Lung microvascular endothelial cell (primary cell): Measurements from ENCODE around the gene SLBP. TPM values are rescaled to one million over a fixed set of nuclear protein-coding genes. Genes with fewer than 3 reads are reported as not detected.
A peak's percentile ranks its signal among the peaks of the same experiment; 100 is the strongest.
"Not testable (repeated sequence)": the region's sequence is repeated elsewhere in the genome, so short reads cannot be mapped to it uniquely, and the experiment has no call there.

Experiments
- DNase-seq, 2 donors: peaks; one replicate each; pipeline versions ENCODE4 v3.0.0 to v3.0.0-alpha.2; 2010; ENCODE audit warnings: low read depth in 2 of 2
- total RNA-seq: library from RNA; depleted of rRNA; stranded (reverse); fragments of >200 nt; gene quantifications from 2 replicates; pipeline ENCODE4 v1.2.1, GENCODE V29; 2014

Gene SLBP
- total RNA-seq, 1 donor from 2014 or later, result 49.4 TPM

DNA sequence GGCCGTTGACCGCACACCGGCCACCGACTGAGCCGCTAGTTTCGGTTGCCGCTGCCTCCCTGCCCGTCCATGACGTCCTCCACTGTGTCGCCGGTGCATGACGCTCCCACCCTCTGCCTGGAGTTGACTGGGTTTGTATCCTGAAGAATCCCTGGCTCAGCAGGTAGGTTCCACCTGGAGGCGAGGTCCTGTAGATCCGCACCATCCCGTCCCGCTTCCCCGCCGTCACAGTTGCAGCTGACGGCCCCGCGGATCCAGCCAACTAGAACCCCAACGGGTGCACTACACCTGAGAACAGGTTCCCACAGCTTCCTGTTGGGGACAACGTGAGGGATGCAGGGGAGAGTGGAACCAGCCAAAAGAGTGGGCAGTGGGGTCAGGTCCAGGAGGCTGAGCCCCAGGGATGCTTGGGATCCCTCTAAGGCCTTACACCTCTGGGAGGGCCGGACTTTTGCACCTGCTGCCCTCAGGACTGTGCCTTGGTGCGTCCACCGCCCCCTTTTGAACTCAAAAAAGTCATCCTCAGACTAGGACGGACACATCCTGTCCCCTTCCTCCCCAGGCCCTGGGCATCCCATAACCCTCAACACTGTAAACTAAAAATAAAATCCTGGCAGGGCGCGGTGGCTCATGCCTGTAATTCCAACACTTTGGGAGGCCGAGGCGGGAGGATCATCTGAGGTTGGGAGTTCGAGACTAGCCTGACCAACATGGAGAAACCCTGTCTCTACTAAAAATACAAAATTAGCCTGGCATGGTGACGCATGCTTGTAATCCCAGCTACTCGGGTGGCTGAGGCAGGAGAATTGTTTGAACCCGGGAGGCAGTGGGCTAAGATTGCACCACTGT lies 1.1 kb upstream of the SLBP start:
- DNase-seq, result no peak

DNA sequence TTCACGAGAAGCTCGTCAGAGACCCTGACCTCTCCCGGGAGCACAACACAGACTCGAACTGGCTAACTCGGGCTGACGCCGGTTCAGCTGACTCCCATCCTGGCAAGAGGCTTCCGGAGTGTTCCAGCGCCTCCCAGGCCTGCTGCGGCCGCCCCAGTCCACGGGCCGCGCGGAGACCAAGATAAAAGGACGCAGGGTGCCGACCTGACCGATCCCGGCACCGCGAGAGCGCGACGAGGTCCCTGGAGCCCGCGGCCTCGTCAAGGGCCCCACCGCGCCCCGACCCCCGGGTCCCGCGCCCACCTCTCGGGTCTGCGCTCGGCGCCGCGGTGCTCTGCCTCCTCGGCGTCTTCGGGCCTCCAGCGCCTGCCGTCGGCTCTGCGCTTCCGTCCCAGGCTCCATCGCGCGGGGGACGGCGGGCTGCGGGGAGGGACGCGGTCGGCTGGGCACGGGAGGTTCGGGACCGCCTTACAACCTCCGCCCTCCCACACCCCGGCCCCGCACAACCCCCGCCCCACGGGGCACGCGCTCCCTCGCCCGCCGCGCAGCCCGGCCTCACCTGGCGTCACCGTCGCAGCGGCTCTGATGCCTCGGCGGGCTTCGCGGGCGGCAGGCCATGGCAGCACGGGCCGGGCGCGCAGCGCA lies 426 bp downstream of the SLBP start:
- DNase-seq, result peak; percentile 72 to 77

DNA sequence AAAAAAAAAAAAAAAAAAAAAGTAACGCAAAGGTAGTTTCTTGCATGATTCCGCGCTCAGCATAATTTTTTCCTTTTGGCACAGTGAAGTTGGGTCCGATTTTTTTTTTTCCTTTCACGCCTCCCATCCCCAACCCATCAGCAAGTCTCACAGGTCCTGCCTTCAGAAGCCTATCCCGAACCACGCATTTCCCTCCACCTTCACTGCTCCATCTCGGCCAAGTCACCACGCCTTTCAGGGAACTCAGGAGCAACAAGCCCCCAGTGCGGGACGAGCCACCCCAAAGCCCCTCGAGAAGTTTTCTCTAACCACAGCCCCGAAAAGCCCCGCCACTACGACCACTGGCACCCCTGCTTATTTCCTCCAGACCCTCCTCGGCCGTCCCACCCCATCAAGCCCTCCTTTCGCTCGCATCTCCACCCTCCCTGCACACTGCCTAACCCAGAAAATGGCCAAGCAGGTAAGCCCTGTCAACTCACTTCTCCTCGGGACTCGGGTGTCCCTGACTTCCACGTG lies 1.0 kb downstream of the SLBP start:
- DNase-seq, result no peak

DNA sequence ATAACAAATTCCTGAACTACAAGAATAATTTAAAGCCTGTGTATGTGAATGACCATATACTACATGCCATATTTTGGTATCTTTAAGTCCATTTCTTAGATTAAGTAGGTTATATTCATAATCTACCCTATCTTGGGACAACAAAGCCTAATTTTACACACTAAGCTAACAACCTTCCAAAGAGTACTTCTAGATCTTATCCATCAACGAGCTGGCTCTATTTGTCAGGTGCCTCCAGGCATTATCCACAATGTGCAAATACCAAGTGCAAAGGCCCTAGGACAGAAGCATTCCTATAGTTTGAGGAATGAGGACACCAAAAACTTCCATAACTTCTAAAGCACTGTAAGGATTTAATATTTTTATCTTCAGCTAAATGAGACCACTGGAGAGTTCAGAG lies 3.5 kb downstream of the SLBP start:
- no peak for DNase-seq

DNA sequence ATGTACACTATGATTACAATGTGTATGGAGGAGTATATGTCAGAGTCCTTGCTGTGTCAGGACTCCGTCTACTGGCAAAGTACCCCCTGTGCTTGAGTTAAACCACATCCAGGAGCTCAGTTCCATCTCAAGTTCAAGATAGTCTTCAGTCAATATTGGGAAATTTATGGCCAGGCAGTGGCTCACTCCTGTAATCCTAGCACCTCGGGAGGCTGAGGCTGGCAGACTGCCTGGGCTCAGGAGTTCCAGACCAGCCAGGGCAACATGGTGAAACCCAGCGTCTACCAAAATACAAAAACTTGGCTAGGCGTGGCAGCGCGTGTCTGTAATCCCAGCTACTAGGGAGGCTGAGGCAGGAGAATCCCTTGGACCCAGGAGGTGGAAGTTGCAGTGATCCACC lies 5.8 kb downstream of the SLBP start:
- DNase-seq, result no peak

DNA sequence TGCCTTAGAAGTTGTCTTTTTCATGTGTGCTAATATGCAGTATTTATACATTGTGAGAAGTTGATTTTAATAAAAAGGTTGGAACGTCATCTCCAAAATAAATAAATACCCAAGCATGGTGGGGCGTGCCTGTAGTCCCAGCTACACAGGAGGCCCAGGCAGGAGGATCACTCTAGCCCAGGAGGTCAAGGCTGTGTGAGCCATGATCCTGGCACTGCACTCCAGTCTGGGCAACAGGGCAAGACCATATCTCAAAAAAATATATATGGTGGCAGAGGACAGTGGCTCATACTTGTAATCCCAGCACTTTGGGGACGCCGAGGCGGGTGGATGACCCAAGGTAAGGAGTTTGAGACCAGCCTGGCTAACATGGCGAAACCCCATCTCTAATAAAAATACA lies 6.4 kb downstream of the SLBP start:
- DNase-seq, result no peak

DNA sequence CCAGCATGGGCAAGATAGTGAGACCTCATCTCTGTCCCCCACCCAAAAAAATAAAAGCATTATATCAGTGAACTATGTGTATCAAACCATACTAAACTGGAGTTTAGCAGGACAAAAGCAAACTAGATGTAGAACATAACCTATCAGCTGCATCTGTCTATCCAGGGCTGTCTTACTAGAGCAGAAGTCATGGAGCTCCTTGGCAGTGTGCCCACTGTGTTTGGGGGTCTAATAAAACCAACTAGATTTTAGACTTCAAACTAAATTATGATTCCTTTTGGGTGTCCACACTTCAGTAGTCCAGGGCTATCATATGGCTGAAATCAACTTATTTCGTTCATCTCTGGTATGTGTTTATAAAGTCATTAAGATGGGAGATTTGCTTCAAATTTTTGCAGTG lies 8.3 kb downstream of the SLBP start:
- DNase-seq, result no peak

DNA sequence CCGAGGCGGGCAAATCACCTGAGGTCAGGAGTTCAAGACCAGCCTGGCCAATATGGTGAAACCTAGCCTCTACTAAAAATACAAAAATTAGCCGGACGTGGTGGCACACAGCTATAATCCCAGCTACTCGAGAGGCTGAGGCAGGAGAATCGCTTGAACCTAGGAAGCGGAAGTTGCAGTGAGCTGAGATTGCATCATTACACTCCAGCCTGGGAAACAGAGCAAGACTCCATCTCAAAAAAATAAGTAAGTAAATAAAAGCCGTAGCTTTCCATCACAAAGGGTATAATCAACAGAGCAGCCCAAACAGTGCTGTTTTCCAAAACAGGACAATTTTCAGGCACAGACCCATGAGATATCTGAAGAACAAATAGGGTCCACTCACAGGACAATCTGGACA lies 10.4 kb downstream of the SLBP start:
- DNase-seq, result not testable (repeated sequence)

DNA sequence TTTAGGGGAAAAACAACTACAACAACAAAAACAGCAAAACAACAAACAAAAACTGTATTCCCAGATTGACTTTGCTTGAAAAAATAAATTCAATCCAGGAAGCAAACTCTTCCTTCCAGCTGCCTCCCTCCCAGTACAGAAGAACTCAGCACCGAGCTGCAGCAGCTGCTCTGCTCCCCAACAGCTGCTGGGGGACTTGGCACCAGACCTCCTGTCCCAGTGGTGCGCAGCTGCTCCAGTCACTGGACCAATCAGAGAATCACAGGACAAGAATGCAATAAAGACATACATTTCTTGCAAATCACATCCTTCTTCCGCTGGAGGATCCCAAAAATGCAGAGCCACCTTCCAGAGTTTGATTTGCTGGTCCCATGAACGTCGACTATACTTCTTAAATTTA lies 16.2 kb downstream of the SLBP start:
- DNase-seq, result no peak

DNA sequence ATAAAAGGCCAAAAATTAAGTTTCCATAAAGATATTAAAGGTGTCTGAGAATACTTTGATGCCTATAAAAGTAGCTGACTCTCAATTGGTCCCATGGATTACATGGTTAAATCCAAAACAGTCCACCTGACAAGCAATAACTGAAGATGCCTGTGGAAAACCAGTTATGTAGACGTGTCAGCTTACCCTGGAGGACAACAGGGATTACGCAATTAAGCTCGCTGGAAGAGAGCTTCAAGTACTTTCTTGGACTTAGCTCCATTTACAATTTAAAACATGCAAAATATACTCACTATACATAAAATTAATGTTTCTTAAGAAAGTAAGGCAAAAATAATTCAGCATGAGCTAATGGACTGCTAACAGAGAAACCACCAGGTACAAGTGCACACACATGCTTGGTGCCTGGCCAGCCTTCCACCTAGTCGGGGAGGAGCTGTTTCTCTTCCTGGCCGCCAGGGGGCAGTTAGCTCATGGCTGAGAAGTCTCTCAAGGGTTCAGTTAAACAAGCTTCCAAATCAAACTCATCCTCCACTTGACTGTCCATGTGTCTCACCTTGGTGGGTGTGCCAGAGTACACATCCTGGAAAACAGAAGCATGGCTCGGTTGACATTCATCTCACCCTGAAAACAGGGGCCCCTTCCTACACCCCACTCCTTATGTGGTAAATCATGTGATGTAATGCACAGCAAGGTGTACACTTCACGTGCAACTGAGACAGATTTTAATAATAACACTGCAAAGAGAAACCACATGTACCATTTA lies 18.8 kb downstream of the SLBP start:
- peak; percentile 84 to 90 for DNase-seq

DNA sequence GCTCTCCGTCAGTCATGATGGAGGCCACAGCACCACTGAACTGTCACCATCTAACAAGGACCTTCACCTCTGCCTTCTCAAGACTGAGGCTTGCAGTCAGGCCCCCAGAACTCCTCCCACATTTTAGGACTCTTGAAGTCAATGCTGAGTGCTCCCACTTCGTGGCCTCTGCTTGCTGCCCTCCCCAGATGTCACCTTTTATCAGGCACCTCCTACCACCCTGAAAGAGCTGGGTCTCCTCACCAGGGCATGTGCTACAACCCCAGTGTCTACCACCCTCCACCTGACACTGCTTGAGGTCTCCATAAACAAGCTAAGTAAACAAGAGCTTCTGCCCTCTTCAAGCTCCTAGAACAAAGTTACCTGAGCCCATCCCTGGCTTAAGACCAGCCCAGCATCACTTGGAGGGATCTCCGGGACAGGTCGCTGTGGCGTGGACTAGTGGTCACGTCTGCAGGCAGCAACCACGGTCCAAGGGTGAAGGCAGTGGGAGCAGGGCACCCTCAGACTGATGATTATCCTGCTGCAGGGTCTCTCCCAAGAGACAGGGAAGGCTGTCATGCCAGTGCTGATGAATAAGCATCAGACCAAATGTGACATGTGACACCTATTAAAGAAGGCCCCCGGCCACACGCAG lies 20.3 kb downstream of the SLBP start:
- no peak for DNase-seq

DNA sequence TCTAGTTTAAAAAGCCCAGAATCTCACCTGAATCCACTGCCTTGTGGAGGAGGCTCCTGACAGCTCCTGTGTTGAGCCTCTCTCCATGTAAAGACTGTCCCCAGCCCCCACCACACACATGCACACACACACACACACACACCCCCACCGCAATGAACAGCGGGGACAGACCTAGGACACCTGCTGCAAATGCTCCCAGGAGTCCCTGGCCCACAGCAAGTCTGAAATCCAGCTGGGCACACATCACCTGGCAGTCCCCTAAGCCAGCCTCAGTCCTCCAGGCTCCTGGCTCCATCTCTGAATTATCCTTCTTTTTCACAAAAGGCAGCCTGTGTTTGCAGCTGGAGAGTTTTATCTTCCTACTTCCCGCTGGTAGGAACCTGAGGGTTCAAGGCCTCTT lies 21.4 kb downstream of the SLBP start:
- no peak for DNase-seq

DNA sequence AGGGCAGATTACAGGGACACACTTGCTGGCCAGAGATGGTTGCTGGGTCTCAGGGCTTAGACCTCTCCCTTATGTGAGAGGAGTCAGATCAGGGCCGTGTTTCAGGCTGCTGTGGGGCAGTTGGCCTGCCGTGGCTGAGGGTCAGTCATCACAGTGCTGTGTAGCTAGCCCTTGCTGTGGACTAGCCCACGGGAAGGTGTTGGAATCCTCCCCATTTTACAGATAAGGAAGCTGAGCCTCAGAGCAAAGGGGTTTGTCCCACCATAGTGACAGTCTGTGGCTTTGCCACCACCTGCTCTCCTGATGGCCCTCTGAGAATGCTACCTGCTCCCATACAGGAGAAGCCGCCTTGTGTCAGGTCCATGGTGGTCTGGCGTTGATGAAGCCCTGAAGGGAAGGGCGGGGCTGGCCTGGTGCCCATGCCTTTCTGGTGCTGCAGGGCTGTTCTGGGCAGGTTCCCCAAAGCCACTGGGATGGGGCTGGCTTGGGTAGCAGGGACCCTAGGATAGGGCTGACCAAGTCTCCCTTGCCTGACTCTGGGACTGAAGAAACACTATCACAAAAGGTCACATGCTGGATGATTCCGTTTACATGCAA lies 25.6 kb downstream of the SLBP start:
- no peak for DNase-seq

DNA sequence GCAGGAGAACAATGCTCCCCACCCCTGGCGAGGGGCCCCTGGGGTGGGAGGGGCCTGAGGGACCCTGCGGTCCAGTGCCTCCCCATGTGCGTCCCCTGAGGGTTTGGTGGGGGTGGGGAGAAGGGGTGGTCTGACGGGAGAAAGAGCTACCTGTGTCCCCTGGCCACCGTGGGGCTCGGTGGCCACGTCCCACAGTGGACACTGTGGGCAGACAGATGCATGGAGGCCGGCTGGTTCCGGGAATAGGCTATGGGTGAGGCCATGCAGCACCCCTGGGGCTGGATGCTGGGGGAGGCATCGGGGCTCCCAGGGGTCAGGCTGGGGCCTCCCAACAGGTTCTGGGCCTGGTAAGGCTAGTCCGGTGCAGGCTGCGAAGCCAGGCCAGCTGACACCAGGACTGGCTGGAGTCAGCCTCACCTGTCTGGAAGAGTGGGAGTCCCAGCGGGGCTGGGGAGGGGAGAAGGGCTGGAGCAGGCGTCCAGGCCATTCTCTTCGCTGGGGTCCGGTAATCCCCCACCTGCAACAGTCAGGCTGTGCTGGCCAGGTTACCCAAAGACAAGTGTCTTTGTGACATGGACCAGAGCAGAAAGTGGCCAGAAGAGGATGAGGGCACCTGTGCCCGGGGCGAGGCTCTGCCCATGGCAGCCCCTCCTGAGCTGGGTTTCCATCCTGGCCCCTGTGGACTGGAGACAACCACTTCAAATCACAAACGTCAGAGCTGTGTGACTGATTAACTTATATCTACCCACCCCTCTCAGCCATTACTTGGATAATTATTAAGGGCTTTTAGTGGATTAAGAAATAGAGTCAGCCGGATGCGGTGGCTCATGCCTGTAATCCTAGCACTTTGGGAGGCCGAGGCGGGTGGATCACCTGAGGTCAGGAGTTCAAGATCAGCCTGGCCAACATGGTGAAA lies 26.6 kb downstream of the SLBP start:
- no peak for DNase-seq

DNA sequence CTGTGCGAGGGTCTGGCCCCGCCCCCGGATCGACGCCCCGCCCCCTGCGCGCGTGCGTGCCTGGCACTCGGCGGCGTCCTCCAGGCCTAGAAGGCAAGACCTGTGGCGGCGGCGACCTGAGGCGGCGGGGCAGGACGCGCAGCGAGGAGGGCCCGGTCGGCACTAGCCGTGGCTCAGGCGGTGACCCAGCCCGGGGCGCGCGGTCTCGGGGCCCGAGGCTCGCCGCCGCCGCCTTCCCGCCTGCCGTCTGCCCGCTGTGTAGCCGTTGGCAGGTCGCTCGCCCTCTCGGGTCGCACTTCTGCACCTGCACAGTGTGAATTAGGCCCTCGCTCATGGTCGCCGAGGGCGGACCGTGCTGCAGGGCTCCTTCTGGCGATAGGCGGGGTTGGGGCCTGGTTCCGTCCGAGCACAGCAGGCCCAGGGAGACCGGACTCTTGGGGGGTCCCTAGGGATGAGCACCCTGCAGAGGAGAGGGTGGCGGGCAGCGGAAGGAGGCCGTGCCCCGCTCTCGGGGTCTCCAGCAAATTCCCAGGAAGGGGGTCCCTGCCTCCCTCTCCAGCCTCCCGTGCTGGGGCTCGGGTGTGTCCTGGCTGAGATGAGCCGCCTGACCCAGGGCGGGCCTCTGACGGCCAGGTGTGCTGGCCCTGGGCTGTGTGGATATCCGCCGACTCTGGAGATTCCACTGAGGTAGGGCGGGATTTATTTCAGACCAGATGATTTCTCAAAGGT lies 27.4 kb downstream of the SLBP start:
- no peak for DNase-seq

DNA sequence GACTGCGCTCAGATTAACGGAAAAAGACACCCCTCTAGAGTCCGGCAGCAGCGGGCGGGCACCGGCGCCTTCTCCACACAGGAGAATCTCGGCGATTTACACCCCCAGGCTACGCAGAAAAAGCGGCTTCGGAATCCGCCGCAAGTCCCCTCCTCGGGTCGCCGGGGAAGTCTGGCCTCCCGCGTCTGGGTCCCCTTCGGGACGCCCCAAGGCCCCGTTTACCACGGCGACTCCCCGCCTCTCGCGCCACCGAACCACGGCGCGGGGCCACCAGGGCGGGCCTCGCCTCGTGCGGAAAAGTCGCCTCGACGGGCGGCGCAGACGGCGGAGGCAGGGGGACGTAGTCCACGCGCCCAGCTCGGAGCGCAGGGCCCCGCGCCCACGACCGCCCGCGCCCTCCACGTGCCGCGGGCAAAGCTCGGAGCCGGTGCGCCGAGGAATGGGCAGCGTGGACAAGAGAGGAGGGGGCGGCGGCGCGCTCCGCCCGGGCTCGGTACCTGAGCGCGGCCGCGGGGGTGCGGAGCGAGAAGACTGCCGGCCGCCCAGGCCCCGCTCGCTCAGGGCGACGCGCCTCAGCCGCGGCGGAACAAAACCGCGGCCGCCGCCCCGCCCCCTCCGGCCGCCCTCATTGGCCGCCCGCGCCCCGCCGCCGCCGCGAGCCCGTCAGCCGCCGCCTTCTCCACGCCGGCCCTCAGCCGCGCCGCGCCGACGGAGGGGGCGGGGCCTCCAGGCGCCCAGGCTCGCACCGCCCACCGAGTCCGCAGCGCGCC lies 28.2 kb downstream of the SLBP start, which contains the start of gene FAM53A:
FAM53A (minus strand) TSS at position 578 of the 770 bp plus-strand sequence. CDS start 15,572 bp downstream, outside the sequence.
- DNase-seq, result peak; percentile 89

DNA sequence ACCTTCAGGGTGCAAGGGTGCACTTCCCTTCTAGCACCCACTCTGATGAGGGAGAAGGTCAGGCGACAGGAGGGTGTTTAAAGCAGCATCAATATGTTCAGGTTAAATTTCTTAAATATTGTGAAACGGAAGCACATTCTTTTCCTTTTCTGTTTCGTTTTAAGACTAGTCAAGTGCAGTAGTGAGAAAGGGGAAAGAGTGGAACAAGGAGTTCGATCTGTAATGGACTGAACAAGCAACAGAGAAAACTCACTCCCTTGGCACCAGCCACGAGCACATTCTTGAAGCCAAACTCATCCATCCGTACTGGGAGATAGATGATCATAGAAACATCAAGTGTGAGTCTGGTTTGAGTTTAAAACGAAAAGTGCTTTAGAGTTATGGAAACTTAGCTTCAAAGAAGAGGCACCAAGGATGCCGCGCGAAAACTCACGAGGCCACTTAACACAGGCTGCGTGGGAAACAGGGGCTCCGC lies 28.8 kb downstream of the SLBP start:
- peak; percentile 22 to 72 for DNase-seq

DNA sequence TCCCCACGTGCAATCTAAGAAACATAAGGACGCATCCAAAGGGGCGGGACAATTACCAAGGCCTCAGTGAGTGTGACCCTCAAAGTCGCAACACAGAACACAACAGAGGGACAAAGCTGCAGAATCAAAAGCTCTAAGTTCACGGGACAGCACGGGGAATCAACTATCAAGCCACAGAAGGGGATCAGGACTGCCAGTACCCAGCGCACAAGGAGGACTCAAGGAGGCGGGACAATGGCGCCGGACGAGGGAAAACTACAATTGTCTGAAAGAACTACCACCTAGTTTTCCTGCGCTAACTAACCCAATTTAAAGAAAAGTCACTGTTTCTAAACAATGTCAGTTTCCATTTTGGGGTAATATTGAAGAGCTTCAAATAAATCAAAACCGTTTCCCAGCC lies 29.3 kb downstream of the SLBP start:
- no peak for DNase-seq
